ENCODE data around the gene ALDH3B1.

GRCh38 chr11:68061508-68061907 lies 51.4 kb downstream of the ALDH3B1 start:
- TF ChIP-seq ZFP3 (CRISPR knock-in tag; IDR thresholded peaks at IDR 0.05) (no peak), GLIS3 (CRISPR knock-in tag; IDR thresholded peaks at IDR 0.05) (no peak), RARB (CRISPR knock-in tag; IDR thresholded peaks at IDR 0.05) (no peak), TOX (CRISPR knock-in tag; IDR thresholded peaks at IDR 0.05; ENCODE audit: borderline replicate concordance) (no peak), ISL1 (CRISPR knock-in tag; IDR thresholded peaks at IDR 0.05) (no peak), PPARA (CRISPR knock-in tag; IDR thresholded peaks at IDR 0.05; ENCODE audit: borderline replicate concordance) (no peak)
